Right atrium auricular region (tissue), 2 donors: ENCODE measurements around the gene CBY1. TPM values are rescaled to one million over a fixed set of nuclear protein-coding genes. Genes with fewer than 3 reads are reported as not detected.

Source experiments
- DNase-seq: peaks from one replicate; pipeline ENCODE4 v3.0.0-alpha.2; 2019; ENCODE audit warnings: low spot score
- H3K27ac ChIP-seq, 2 donors: fragments of 200-600 bp; sonication (generic); 1 replicate in 1 of 2; 2 replicates in 1 of 2; pipeline ENCODE4 v1.5.1; 2016 to 2019
- H3K27me3 ChIP-seq, 2 donors: fragments of 200-600 bp; sonication (generic); one replicate each; pipeline versions ENCODE4 v1.5.1 to v1.6.0; 2017 to 2019
- H3K36me3 ChIP-seq: fragments of 200-600 bp; sonication (generic); one replicate; pipeline ENCODE4 v1.5.1; 2016
- H3K4me1 ChIP-seq, 2 donors: fragments of 200-600 bp; sonication (generic); one replicate each; pipeline versions ENCODE4 v1.5.1 to v1.6.0; 2017 to 2019
- H3K4me3 ChIP-seq, 2 donors: fragments of 200-600 bp; sonication (generic); 1 replicate in 1 of 2; 2 replicates in 1 of 2; pipeline ENCODE4 v1.5.1; 2017 to 2019; ENCODE audit warnings: mild to moderate bottlenecking in 1 of 2, moderate library complexity in 1 of 2
- H3K9me3 ChIP-seq, 2 donors: fragments of 200-600 bp; sonication (generic); one replicate each; pipeline ENCODE4 v1.5.1; 2019
- CTCF ChIP-seq, 2 donors: fragments of 200-600 bp; sonication (generic); IDR thresholded peaks; one replicate each; pipeline ENCODE4 v1.5.1; 2019; ENCODE audit warnings: antibody characterized with exemption in 2 of 2
- total RNA-seq, 2 donors: library from RNA; depleted of rRNA; stranded (reverse); fragments of >200 nt; gene quantifications; one replicate each; pipeline ENCODE4 v1.1.0, GENCODE V29; 2016

The CBY1 gene
- total RNA-seq, 2 donors from 2014 or later: 23.0 to 27.9 TPM

GRCh38 chr22:38710866-38711265, 54.4 kb downstream of the CBY1 start:
- H3K4me3 ChIP-seq: no peak overlapping the region
- no peak overlapping the region for H3K27ac ChIP-seq
- no peaks in the 10 kb centered on the region for H3K27me3 ChIP-seq
- TF ChIP-seq CTCF (IDR thresholded peaks at IDR 0.05): no peak
- peaks cover 12% of the 10 kb centered on the region for H3K36me3 ChIP-seq
- no peak for DNase-seq
- H3K9me3 ChIP-seq: no peaks in the 10 kb centered on the region
- peaks cover 0 to 67% of the 10 kb centered on the region in 2 donors for H3K4me1 ChIP-seq

- H3K27me3 ChIP-seq: no peaks in the 10 kb centered on the region
- H3K4me1 ChIP-seq: peaks cover 0 to 56% of the 10 kb centered on the region in 2 donors
- no peak for TF ChIP-seq CTCF (IDR thresholded peaks at IDR 0.05)
- no peak for DNase-seq
- no peaks in the 10 kb centered on the region for H3K9me3 ChIP-seq
- peaks cover 27% of the 10 kb centered on the region for H3K36me3 ChIP-seq
- H3K4me3 ChIP-seq: no peak overlapping the region
- no peak overlapping the region for H3K27ac ChIP-seq
These were observed 56.2 kb downstream of the CBY1 start for GRCh38 chr22:38712486-38713207.

GRCh38 chr22:38713921-38714320, 57.5 kb downstream of the CBY1 start:
- H3K27ac ChIP-seq: no peak overlapping the region
- no peaks in the 10 kb centered on the region for H3K9me3 ChIP-seq
- H3K27me3 ChIP-seq: no peaks in the 10 kb centered on the region
- peaks cover 27% of the 10 kb centered on the region for H3K36me3 ChIP-seq
- no peak overlapping the region for H3K4me3 ChIP-seq
- no peak for DNase-seq
- H3K4me1 ChIP-seq: peaks cover 0 to 55% of the 10 kb centered on the region in 2 donors
- no peak for TF ChIP-seq CTCF (IDR thresholded peaks at IDR 0.05)

- TF ChIP-seq CTCF (IDR thresholded peaks at IDR 0.05): no peak
- Histone ChIP-seq H3K27ac (no peak overlapping the region), H3K4me1 (peaks cover 0 to 51% of the 10 kb centered on the region in 2 donors), H3K4me3 (no peak overlapping the region), H3K9me3 (no peaks in the 10 kb centered on the region), H3K36me3 (peaks cover 23% of the 10 kb centered on the region), H3K27me3 (no peaks in the 10 kb centered on the region)
- no peak for DNase-seq
These were observed 58.8 kb downstream of the CBY1 start for GRCh38 chr22:38715176-38715764.

GRCh38 chr22:38715852-38716251, 59.4 kb downstream of the CBY1 start:
- H3K27me3 ChIP-seq: no peaks in the 10 kb centered on the region
- peaks cover 28% of the 10 kb centered on the region for H3K36me3 ChIP-seq
- H3K4me3 ChIP-seq: no peak overlapping the region
- H3K27ac ChIP-seq: no peak overlapping the region
- peaks cover 0 to 51% of the 10 kb centered on the region in 2 donors for H3K4me1 ChIP-seq
- H3K9me3 ChIP-seq: no peaks in the 10 kb centered on the region
- DNase-seq: no peak
- TF ChIP-seq CTCF (IDR thresholded peaks at IDR 0.05): no peak
